SK-N-SH (cell line): ENCODE data around the gene VGF. TPM values are rescaled to one million over a fixed set of nuclear protein-coding genes. Genes with fewer than 3 reads are reported as not detected.

Experiments
- CTCF ChIA-PET: fragments of 300-600, 350-600 bp; formaldehyde crosslinking; extraction: SDS; loops from one replicate; lab custom pipeline; 2021; lab: Yijun Ruan, JAX
- POLR2A ChIA-PET: fragments of 350-600 bp; sonication (Branson Sonifier 250); formaldehyde crosslinking; extraction: SDS; loops from one replicate; lab custom pipeline; 2020; ENCODE audit warnings: antibody characterized with exemption, inconsistent platforms; lab: Yijun Ruan, JAX
- DNase-seq: peaks from one replicate; pipeline ENCODE4 v3.0.0; 2012
- H2AFZ ChIP-seq: fragments of 200-600 bp; sonication (generic); 2 replicates; pipeline ENCODE4 v1.8.1; 2016; ENCODE audit warnings: antibody characterized with exemption, mild to moderate bottlenecking, low read depth
- H3F3A ChIP-seq: fragments of 200-600 bp; sonication (generic); replicated peaks from 2 replicates; pipeline ENCODE3; 2016; ENCODE audit warnings: antibody characterized with exemption, mild to moderate bottlenecking; ENCODE audit not compliant: insufficient read depth
- H3K27ac ChIP-seq, 2 experiments: fragments of 200-500 bp in 1 of 2; fragments of 200-600 bp in 1 of 2; sonication (Bioruptor generic) in 1 of 2; sonication (generic), shearing (Covaris generic) in 1 of 2; 2 replicates each; pipeline versions ENCODE4 v1.5.1 to v1.6.1; 2014 to 2016; ENCODE audit warnings: low read depth in 2 of 2, inconsistent platforms in 1 of 2, low read length in 1 of 2, mild to moderate bottlenecking in 1 of 2, mixed read lengths in 1 of 2
- H3K27me3 ChIP-seq: fragments of 200-600 bp; sonication (generic), shearing (Covaris generic); 2 replicates; pipeline ENCODE4 v1.6.1; 2016; ENCODE audit warnings: mixed run types; ENCODE audit not compliant: insufficient read depth
- H3K36me3 ChIP-seq, 2 experiments: fragments of 200-500 bp in 1 of 2; fragments of 200-600 bp in 1 of 2; sonication (Bioruptor generic) in 1 of 2; sonication (generic) in 1 of 2; replicated peaks in 1 of 2; 2 replicates each; pipeline versions ENCODE3 to v1.5.1; 2014 to 2016; ENCODE audit warnings: low read length in 1 of 2, mild to moderate bottlenecking in 1 of 2; ENCODE audit not compliant: insufficient read depth in 2 of 2, control insufficient read depth in 1 of 2
- H3K4me1 ChIP-seq, 2 experiments: fragments of 200-500 bp in 1 of 2; fragments of 200-600 bp in 1 of 2; sonication (Bioruptor generic) in 1 of 2; sonication (generic), shearing (Covaris generic) in 1 of 2; 2 replicates each; pipeline versions ENCODE4 v1.5.1 to v1.6.1; 2014 to 2016; ENCODE audit warnings: low read depth in 1 of 2, low read length in 1 of 2, mixed run types in 1 of 2; ENCODE audit not compliant: insufficient read depth in 2 of 2, control insufficient read depth in 1 of 2
- H3K4me2 ChIP-seq: fragments of 200-600 bp; sonication (generic), shearing (Covaris generic); 2 replicates; pipeline ENCODE4 v1.6.1; 2017; ENCODE audit warnings: mixed run types
- H3K4me3 ChIP-seq, 2 experiments: fragments of 200-500 bp in 1 of 2; fragments of 200-600 bp in 1 of 2; sonication (Bioruptor generic) in 1 of 2; sonication (generic), shearing (Covaris generic) in 1 of 2; 2 replicates each; pipeline versions ENCODE4 v1.5.1 to v1.8.1; 2014 to 2016; ENCODE audit warnings: low read depth in 2 of 2, inconsistent platforms in 1 of 2, low read length in 1 of 2, mild to moderate bottlenecking in 1 of 2, mixed read lengths in 1 of 2, moderate library complexity in 1 of 2
- H3K79me2 ChIP-seq: fragments of 200-600 bp; sonication (generic); 2 replicates; pipeline ENCODE4 v1.8.1; 2017; ENCODE audit warnings: mild to moderate bottlenecking; ENCODE audit not compliant: insufficient read depth
- H3K9ac ChIP-seq: fragments of 200-600 bp; sonication (generic); 2 replicates; pipeline ENCODE4 v1.6.1; 2017; ENCODE audit warnings: mixed run types
- H3K9me2 ChIP-seq: fragments of 200-600 bp; sonication (generic); 2 replicates; pipeline ENCODE4 v1.6.1; 2017; ENCODE audit warnings: mixed run types
- H3K9me3 ChIP-seq: fragments of 200-600 bp; sonication (generic); 2 replicates; pipeline ENCODE4 v1.6.1; 2017; ENCODE audit warnings: mixed run types, mild to moderate bottlenecking, moderate library complexity
- H4K20me1 ChIP-seq: fragments of 200-600 bp; sonication (generic); 2 replicates; pipeline ENCODE4 v1.6.1; 2017; ENCODE audit warnings: mild to moderate bottlenecking, mixed run types; ENCODE audit not compliant: insufficient read depth
- CHD2 ChIP-seq: fragments of 150-350 bp; IDR thresholded peaks from 2 replicates; pipeline ENCODE4 v1.6.1; 2018; ENCODE audit warnings: low read length; ENCODE audit not compliant: partially characterized antibody
- ELF1 ChIP-seq: IDR thresholded peaks from 2 replicates; pipeline ENCODE4 v1.4.0; 2012
- EP300 ChIP-seq, 2 experiments: IDR thresholded peaks; 2 replicates each; pipeline versions ENCODE4 v1.4.0 to v1.6.1; 2012; ENCODE audit warnings: borderline replicate concordance in 1 of 2, low read depth in 1 of 2, low read length in 1 of 2
- FOSL2 ChIP-seq: IDR thresholded peaks from 2 replicates; pipeline ENCODE4 v1.4.0; 2012; ENCODE audit warnings: low read depth, mild to moderate bottlenecking, moderate library complexity, borderline replicate concordance
- FOXJ3 ChIP-seq: sonication (generic); formaldehyde crosslinking; IDR thresholded peaks from 2 replicates; pipeline ENCODE4 v1.5.1; 2020; ENCODE audit warnings: mild to moderate bottlenecking, missing genetic modification reagents
- FOXM1 ChIP-seq: IDR thresholded peaks from 2 replicates; pipeline ENCODE4 v1.4.0; 2012; ENCODE audit warnings: low read depth, mild to moderate bottlenecking
- GABPA ChIP-seq: IDR thresholded peaks from 2 replicates; pipeline ENCODE4 v1.4.0; 2012; ENCODE audit warnings: low read depth, mild to moderate bottlenecking
- JUND ChIP-seq: IDR thresholded peaks from 2 replicates; pipeline ENCODE4 v1.4.0; 2012
- MEF2A ChIP-seq: IDR thresholded peaks from 2 replicates; pipeline ENCODE4 v1.4.0; 2012; ENCODE audit warnings: low read depth, borderline replicate concordance
- MXI1 ChIP-seq: IDR thresholded peaks from 2 replicates; pipeline ENCODE4 v1.6.1; 2012; ENCODE audit warnings: mild to moderate bottlenecking, low read depth, low read length, improper control_type of control experiment
- NRF1 ChIP-seq: IDR thresholded peaks from 2 replicates; pipeline ENCODE4 v1.6.1; 2012; ENCODE audit warnings: low read depth, mild to moderate bottlenecking, low read length
- POLR2AphosphoS5 ChIP-seq: IDR thresholded peaks from 2 replicates; pipeline ENCODE4 v1.6.1; 2012; ENCODE audit warnings: low read depth, low read length
- REST ChIP-seq: IDR thresholded peaks from 2 replicates; pipeline ENCODE4 v1.6.1; 2012; ENCODE audit warnings: mild to moderate bottlenecking, low read depth, low read length, moderate library complexity
- RFX5 ChIP-seq: IDR thresholded peaks from 2 replicates; pipeline ENCODE4 v1.6.1; 2012; ENCODE audit warnings: mild to moderate bottlenecking, improper control_type of control experiment, low read length
- RXRA ChIP-seq: IDR thresholded peaks from 2 replicates; pipeline ENCODE4 v1.4.0; 2012; ENCODE audit warnings: low read depth, mild to moderate bottlenecking, borderline replicate concordance
- SIN3A ChIP-seq: IDR thresholded peaks from 2 replicates; pipeline ENCODE4 v1.6.1; 2012; ENCODE audit warnings: low read depth, mild to moderate bottlenecking, low read length, moderate library complexity, borderline replicate concordance
- SMC3 ChIP-seq: IDR thresholded peaks from 2 replicates; pipeline ENCODE4 v1.6.1; 2012; ENCODE audit warnings: low read depth, low read length, improper control_type of control experiment
- TAF1 ChIP-seq: IDR thresholded peaks from 2 replicates; pipeline ENCODE4 v1.6.1; 2012; ENCODE audit warnings: low read depth, mild to moderate bottlenecking, low read length, moderate library complexity, borderline replicate concordance
- TEAD4 ChIP-seq: IDR thresholded peaks from 2 replicates; pipeline ENCODE4 v1.4.0; 2012; ENCODE audit warnings: mild to moderate bottlenecking, borderline replicate concordance; ENCODE audit not compliant: insufficient read depth
- USF2 ChIP-seq: fragments of 150-350 bp; IDR thresholded peaks from 2 replicates; pipeline ENCODE4 v1.6.1; 2017; ENCODE audit warnings: antibody characterized with exemption, low read length, low read depth, borderline replicate concordance
- YY1 ChIP-seq: IDR thresholded peaks from 2 replicates; pipeline ENCODE4 v1.4.0; 2012; ENCODE audit warnings: low read depth, mild to moderate bottlenecking
- WGBS: methylation state at CpG from one replicate; pipeline ENCODE4 v1.1.6; 2017; ENCODE audit warnings: low lambda C conversion rate; 5-methylcytosine and 5-hydroxymethylcytosine counted together
- polyA plus RNA-seq, 3 experiments: library from polyadenylated mRNA; depleted of rRNA; stranded (reverse); fragments of >200 nt; gene quantifications; 2 replicates each; pipeline ENCODE4 v1.2.3, GENCODE V29; 2012
- TF ChIP-seq, protein P1 (sequence below): IDR thresholded peaks from 2 replicates; pipeline ENCODE4 v1.4.0; 2012; ENCODE audit warnings: low read depth

VGF gene
- polyA plus RNA-seq, 1 of the 3 experiments (the other 2 are of a cell fraction): 54.3 TPM

- 90% methylated on average over 14 of the region's 14 CpGs for WGBS
- no peak overlapping the region for H3K27ac ChIP-seq
- H4K20me1 ChIP-seq: no peaks in the 10 kb centered on the region
- no peaks in the 10 kb centered on the region for H3F3A ChIP-seq
- CTCF ChIA-PET: interaction anchor here (0.9 to 1.8 kb wide), 3 partner anchors 20 to 104 kb away, joined by 3 to 13 read pairs (median 3); partner anchors contain the start of gene ZNHIT1
- H3K4me1 ChIP-seq: no peaks in the 10 kb centered on the region
- POLR2A ChIA-PET: interaction anchor here (0.6 to 1.7 kb wide), 2 partner anchors 19 to 43 kb away, joined by 5 read pairs; partner anchors contain the start of genes PLOD3 and ZNHIT1
- no peak overlapping the region for H3K9ac ChIP-seq
- no peaks in the 10 kb centered on the region for H3K9me3 ChIP-seq
- no peak overlapping the region for H3K4me3 ChIP-seq
- no peaks in the 10 kb centered on the region for H3K79me2 ChIP-seq
- H3K4me2 ChIP-seq: no peak overlapping the region
- no peaks in the 10 kb centered on the region for H3K36me3 ChIP-seq
- TF ChIP-seq FOXJ3 (no peak), EP300 (IDR thresholded peaks at IDR 0.05; ENCODE audit: borderline replicate concordance in 1 of 2, low read depth in 1 of 2, low read length in 1 of 2) (no peak), NRF1 (no peak), ELF1 (no peak), JUND (no peak), POLR2AphosphoS5 (no peak), FOSL2 (no peak), SIN3A (no peak), GABPA (no peak), REST (no peak), TEAD4 (no peak), MXI1 (no peak), TAF1 (no peak), MEF2A (no peak), SMC3 (no peak)
- H3K9me2 ChIP-seq: no peaks in the 10 kb centered on the region
- H3K27me3 ChIP-seq: no peaks in the 10 kb centered on the region; the same call in 1 of the 2 replicates
- no peak for DNase-seq
- no peak overlapping the region for H2AFZ ChIP-seq
These were observed 33.1 kb upstream of the VGF start for GRCh38 chr7:101198476-101198875.

- no peaks in the 10 kb centered on the region for H3K4me1 ChIP-seq
- POLR2A ChIA-PET: interaction anchor here (0.6 kb wide), 1 partner anchor 44 kb away, joined by 5 read pairs; no protein-coding TSS in a partner anchor
- H3K27ac ChIP-seq: no peak overlapping the region
- DNase-seq: peak; percentile 40
- 88% methylated on average over 21 of the region's 21 CpGs for WGBS
- no peak overlapping the region for H3K9ac ChIP-seq
- H3F3A ChIP-seq: no peaks in the 10 kb centered on the region
- H3K79me2 ChIP-seq: no peaks in the 10 kb centered on the region
- CTCF ChIA-PET: interaction anchor here (1.5 to 1.8 kb wide), 2 partner anchors 20 to 54 kb away, joined by 3 to 13 read pairs; partner anchors contain the start of gene ZNHIT1
- no peaks in the 10 kb centered on the region for H4K20me1 ChIP-seq
- no peaks in the 10 kb centered on the region for H3K9me2 ChIP-seq
- no peak overlapping the region for H2AFZ ChIP-seq
- no peaks in the 10 kb centered on the region for H3K36me3 ChIP-seq
- H3K9me3 ChIP-seq: no peaks in the 10 kb centered on the region
- no peaks in the 10 kb centered on the region; the same call in 1 of the 2 replicates for H3K27me3 ChIP-seq
- H3K4me3 ChIP-seq: no peak overlapping the region
- H3K4me2 ChIP-seq: no peak overlapping the region
- TF ChIP-seq TEAD4: no peak
- TF ChIP-seq SMC3: no peak
- no peak for TF ChIP-seq NRF1
- TF ChIP-seq GABPA: no peak
- TF ChIP-seq MXI1: no peak
- no peak for TF ChIP-seq ELF1
- TF ChIP-seq YY1: no peak
- no peak for TF ChIP-seq CHD2
- no peak for TF ChIP-seq USF2
- TF ChIP-seq RXRA: no peak
- TF ChIP-seq, protein P1, sequence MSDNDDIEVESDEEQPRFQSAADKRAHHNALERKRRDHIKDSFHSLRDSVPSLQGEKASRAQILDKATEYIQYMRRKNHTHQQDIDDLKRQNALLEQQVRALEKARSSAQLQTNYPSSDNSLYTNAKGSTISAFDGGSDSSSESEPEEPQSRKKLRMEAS: no peak
- no peak for TF ChIP-seq RFX5
- no peak for TF ChIP-seq FOXM1
These were observed 32.6 kb upstream of the VGF start for GRCh38 chr7:101197991-101198390.
